HG03354 (cell line): ENCODE results near the gene LLGL2.

Source experiments
- ATAC-seq: cut with Tn5 transposase; IDR thresholded peaks from one replicate; pipeline ENCODE4 v1.9.1; 2021; ENCODE audit warnings: mild to moderate bottlenecking; ENCODE audit not compliant: unreplicated experiment, poor library complexity, severe bottlenecking

The LLGL2 gene

GRCh38 chr17:75604034-75604695 is 78.7 kb downstream of the LLGL2 start:
- no peak for ATAC-seq

- ATAC-seq, result no peak
These were observed 80.3 kb downstream of the LLGL2 start for GRCh38 chr17:75605790-75606189.

GRCh38 chr17:75607086-75607485 is 81.6 kb downstream of the LLGL2 start:
- no peak for ATAC-seq

DNA sequence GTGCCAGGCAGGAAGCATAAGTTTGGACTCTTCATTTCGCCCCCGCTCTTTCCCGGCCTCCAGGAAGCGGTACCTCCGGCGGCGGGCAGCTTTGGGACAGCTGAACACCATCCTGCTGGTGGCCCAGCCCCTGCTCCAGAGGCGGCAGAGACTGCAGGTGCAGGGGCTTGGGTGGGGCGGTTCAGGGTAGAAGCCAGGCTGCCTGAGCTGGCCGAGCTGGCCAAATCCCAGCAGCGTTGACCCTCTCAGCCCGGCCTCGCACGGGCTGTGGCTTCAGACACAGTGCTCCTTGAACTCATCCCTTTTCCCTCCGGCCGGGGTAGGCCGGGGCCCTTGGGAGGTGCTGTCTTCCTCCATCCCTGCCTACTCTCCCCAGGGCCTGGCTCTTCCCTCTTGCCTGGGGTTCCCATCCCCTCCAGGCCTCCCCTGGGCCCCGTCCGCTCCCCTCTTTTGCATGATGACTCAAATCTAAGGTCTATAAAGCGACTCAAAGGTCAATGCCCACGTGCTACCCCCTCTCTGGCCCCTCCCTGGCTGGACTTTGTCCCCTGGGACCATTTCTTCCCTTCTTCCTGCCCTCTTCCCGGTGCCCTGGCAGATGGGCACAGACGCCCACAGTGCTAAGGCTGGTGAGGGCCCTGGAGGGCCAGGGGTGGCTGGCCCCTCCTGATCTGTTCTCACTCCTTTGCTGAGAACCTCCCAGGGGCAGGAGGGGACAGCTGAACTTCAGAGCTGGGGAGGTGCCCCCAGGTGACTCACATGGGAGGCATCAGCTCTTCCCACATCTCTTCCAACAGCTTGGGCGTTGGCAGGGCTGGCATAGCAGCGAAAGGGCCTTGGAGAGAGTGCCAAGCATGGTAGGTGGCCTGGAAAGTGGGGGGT is 84.8 kb downstream of the LLGL2 start:
- ATAC-seq, result no peak

GRCh38 chr17:75611851-75612429 is 86.4 kb downstream of the LLGL2 start:
- no peak for ATAC-seq

DNA sequence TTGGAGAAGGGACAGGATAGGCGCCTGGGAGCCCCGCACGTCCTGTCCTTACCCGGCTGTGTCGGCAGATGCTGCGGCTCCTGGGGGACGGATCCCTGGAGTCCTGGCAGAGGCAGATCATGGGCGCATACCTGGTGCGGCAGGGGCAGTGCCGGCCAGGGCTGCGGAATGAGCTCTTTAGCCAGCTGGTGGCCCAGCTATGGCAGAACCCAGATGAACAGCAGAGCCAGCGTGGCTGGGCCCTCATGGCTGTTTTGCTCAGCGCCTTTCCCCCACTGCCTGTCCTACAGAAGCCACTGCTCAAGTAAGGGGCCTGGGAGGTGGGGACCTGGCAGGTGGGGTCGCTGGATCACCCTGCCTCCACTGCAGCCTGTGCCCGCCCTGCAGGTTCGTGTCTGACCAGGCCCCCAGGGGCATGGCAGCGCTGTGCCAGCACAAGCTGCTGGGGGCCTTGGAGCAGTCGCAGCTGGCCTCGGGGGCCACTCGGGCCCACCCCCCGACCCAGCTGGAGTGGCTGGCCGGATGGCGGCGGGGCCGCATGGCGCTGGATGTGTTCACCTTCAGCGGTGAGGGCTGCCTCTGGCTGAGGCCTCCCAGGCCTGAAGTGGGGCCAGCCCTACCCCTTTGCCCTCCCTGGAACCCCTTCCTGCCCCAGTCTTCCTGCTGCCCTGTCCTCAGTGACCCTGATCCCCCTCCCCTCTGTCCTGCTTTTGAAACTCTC is 87.6 kb downstream of the LLGL2 start:
- no peak for ATAC-seq

GRCh38 chr17:75614006-75614405 is 88.5 kb downstream of the LLGL2 start:
- no peak for ATAC-seq

GRCh38 chr17:75614556-75615270 is 89.2 kb downstream of the LLGL2 start:
- no peak for ATAC-seq

DNA sequence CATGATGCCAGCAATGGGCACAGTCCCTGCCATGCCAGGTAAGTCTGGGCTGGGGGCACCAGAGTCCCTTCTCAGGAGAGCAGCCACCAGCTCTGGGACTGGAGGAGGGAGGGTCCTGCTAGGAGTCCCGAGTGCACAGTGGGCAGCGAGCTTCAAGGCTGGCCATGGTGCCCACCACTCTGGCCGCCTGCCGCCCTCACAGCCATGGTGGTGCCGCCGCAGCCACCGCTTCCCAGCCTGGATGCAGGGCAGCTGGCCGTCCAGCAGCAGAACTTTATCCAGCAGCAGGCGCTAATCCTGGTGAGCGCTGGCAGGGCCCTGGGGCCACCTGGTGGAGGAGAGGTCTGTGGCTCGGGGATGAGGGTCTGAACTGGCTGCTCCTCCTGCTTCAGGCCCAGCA is 89.8 kb downstream of the LLGL2 start:
- ATAC-seq, result no peak

DNA sequence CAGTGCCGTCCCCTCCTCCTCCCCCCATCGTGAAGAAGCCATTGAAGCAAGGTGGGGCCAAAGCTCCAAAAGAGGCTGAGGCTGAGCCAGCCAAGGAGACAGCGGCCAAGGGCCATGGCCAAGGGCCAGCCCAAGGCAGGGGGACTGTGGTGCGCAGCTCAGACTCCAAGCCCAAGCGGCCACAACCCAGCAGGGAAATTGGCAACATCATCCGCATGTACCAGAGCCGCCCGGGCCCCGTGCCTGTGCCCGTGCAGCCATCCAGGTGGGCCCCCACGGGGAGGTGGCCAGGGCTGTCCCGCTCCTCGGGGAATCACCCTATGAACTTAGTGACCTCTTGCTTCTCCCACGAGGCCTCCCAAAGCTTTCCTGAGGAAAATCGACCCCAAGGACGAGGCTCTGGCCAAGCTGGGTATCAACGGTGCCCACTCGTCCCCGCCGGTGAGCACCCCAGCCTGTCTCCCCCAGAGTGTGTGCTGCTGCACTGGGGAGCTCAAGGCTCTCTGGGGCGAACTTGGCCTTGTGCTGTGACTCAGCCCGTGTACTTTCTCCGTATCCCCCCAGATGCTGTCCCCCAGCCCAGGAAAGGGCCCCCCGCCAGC is 91.1 kb downstream of the LLGL2 start:
- ATAC-seq, result no peak

- ATAC-seq, result no peak
These were observed 91.7 kb downstream of the LLGL2 start for GRCh38 chr17:75617218-75617617.

GRCh38 chr17:75617675-75618074 is 92.2 kb downstream of the LLGL2 start:
- no peak for ATAC-seq

DNA sequence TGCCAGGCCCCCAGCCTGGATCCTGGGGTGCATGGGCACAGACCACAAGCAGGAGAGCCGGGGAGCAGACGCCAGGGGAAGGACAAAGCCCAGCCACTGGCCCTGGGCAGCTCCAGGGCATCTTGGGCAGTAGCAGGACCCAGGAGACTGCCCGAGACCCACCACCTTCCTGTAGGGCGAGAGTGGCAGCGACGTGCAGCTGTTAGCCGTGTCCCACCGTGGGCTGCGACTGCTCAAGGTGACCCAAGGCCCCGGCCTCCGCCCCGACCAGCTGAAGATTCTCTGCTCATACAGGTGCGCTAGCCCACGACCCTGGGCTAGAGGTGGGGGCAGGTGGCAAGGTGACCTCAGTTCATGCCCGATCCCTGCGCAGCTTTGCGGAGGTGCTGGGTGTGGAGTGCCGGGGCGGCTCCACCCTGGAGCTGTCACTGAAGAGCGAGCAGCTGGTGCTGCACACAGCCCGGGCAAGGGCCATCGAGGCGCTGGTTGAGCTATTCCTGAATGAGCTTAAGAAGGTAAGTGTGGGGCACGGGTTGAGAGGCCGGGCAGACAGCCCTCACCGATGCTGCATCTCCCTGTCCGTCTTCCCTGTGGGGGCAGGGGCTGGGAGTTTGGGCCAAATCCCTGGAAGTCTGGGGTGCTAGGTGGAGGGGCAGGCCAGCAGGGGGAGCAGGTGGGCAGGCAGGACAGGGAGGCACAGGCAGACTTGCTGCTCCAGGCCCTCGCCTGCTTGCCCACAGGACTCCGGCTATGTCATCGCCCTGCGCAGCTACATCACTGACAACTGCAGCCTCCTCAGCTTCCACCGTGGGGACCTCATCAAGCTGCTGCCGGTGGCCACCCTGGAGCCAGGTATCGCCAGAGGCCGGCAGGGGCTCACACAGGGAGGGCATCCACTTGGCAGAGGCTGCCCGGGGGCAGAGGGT is 94.3 kb downstream of the LLGL2 start:
- ATAC-seq, result no peak

- no peak for ATAC-seq
These were observed 96.0 kb downstream of the LLGL2 start for GRCh38 chr17:75621489-75621888.

GRCh38 chr17:75622076-75622475 is 96.6 kb downstream of the LLGL2 start:
- no peak for ATAC-seq

GRCh38 chr17:75622771-75623273 is 97.3 kb downstream of the LLGL2 start:
- ATAC-seq, result no peak

DNA sequence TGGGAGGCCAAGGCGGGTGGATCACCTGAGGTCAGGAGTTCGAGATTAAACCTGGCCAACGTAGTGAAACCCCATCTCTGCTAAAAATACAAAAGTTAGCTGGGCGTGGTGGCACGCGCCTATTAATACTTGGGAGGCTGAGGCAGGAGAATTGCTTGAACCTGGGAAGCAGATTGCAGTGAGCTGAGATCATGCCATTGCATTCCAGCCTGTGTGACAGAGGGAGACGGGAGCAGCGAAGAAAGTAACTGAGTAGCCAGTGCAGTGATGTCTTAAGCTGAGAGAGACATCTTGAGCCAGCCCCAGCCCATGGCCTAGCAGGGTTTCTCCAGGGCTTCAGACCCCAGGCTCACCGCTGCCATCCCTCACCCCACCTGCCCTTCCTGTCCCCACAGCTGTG is 97.9 kb downstream of the LLGL2 start:
- no peak for ATAC-seq

GRCh38 chr17:75624021-75624420 is 98.5 kb downstream of the LLGL2 start:
- ATAC-seq, result no peak
